Body of pancreas (tissue), 4 donors: ENCODE results near the gene KANK4.

Experiments
- CTCF ChIP-seq, 7 experiments: fragments of 450-650 bp in 4 of 7; fragments of 200-600 bp in 3 of 7; sonication (generic) in 3 of 7; IDR thresholded peaks; one replicate each; pipeline ENCODE4 v1.5.1; 2016 to 2019; ENCODE audit warnings: antibody characterized with exemption in 7 of 7
- POLR2A ChIP-seq, 3 donors: fragments of 450-650 bp; IDR thresholded peaks; one replicate each; pipeline ENCODE4 v1.6.1; 2016; ENCODE audit warnings: antibody characterized with exemption in 3 of 3, mild to moderate bottlenecking in 2 of 3

DNA sequence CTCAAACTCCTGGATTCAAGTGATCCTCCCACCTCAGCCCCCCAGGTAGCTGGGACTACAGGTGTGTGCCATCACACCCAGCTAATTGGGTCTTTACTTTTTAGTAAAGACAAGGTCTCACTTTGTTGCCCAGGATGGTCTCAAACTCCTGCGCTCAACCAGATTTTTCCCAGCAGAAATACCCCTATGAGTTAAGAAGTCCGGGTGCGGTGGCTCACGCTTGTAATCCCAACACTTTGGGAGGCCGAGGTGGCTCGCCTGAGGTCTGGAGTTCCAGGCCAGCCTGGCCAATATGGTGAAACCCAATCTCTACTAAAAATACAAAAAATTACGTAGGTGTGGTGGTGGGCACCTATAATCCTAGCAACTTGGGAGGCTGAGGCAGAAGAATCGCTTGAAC is 131.1 kb downstream of the KANK4 start:
- TF ChIP-seq CTCF (IDR thresholded peaks at IDR 0.05) (no peak), POLR2A (IDR thresholded peaks at IDR 0.05) (no peak)
